Fibroblast of pulmonary artery (primary cell): ENCODE data around the gene ANK2.
"Not testable (repeated sequence)": the region's sequence is repeated elsewhere in the genome, so short reads cannot be mapped to it uniquely, and the experiment has no call there.

Source experiments
- DNase-seq: peaks from one replicate; pipeline ENCODE4 v3.0.0-alpha.2; 2010; ENCODE audit warnings: low read depth
- H3K4me3 ChIP-seq: replicated peaks from 2 replicates; pipeline ENCODE4 v1.5.1; 2011; ENCODE audit warnings: low read depth, mild to moderate bottlenecking, control low read depth, low read length, moderate library complexity
- TF ChIP-seq, protein P1 (sequence below): IDR thresholded peaks from 2 replicates; pipeline ENCODE4 v1.5.1; 2011; ENCODE audit warnings: mild to moderate bottlenecking, control low read depth, low read length, inconsistent platforms; ENCODE audit errors: missing control alignments

ANK2 gene

DNA sequence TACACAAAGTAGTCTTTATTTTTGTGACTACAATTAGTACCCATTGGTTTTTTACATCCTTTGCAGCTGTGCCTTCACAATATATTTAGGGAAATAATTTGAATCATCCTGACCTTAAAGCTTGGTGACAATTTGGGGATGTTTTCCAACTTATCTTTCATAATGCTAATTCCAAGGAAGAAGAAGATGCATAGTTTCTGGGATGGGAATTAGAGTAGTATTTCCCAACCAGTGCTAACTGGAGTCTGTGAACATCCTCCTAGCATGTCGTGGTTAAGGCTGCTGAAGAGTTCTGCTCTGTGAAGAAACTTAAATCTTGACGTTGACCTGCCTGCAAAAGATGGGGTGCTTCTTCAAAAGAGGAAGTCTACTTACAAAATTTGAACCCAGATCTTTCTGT is 173.5 kb downstream of the ANK2 start:
- no peak overlapping the region for H3K4me3 ChIP-seq
- TF ChIP-seq, protein P1, sequence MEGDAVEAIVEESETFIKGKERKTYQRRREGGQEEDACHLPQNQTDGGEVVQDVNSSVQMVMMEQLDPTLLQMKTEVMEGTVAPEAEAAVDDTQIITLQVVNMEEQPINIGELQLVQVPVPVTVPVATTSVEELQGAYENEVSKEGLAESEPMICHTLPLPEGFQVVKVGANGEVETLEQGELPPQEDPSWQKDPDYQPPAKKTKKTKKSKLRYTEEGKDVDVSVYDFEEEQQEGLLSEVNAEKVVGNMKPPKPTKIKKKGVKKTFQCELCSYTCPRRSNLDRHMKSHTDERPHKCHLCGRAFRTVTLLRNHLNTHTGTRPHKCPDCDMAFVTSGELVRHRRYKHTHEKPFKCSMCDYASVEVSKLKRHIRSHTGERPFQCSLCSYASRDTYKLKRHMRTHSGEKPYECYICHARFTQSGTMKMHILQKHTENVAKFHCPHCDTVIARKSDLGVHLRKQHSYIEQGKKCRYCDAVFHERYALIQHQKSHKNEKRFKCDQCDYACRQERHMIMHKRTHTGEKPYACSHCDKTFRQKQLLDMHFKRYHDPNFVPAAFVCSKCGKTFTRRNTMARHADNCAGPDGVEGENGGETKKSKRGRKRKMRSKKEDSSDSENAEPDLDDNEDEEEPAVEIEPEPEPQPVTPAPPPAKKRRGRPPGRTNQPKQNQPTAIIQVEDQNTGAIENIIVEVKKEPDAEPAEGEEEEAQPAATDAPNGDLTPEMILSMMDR: no peak
- DNase-seq: no peak

DNA sequence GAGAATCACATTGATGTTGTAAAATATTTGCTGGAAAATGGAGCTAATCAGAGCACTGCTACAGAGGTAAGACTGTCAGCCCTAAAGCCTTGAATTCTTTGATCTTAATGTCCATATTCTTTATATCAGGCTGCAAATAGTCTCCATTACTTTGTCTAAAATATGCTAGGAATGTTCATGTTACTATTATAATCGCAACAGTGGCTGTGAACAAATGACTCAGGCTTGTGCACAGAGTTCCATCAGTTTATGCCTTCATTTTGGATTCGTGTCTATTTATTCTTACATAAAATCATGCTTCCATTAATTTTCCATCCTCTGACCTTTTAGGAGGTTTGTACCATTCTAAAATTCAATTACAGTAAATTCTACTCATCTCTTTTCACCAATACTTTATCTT is 182.7 kb downstream of the ANK2 start:
- H3K4me3 ChIP-seq: no peak overlapping the region
- TF ChIP-seq, protein P1: no peak
- DNase-seq: peak; percentile 21

DNA sequence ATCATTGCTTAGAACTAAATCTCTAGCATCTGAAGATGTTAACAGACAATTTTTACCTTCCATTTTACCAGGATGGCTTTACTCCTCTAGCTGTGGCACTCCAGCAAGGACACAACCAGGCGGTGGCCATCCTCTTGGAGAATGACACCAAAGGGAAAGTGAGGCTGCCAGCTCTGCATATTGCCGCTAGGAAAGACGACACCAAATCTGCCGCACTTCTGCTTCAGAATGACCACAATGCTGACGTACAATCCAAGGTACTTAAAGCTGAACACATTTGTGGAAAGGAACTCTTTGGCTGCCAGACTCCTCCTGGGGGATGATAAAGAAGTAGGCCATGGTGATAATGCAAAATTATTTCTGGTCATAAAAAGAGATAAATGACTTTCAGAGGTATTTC is 187.5 kb downstream of the ANK2 start:
- no peak for DNase-seq
- no peak overlapping the region for H3K4me3 ChIP-seq
- TF ChIP-seq, protein P1: no peak

DNA sequence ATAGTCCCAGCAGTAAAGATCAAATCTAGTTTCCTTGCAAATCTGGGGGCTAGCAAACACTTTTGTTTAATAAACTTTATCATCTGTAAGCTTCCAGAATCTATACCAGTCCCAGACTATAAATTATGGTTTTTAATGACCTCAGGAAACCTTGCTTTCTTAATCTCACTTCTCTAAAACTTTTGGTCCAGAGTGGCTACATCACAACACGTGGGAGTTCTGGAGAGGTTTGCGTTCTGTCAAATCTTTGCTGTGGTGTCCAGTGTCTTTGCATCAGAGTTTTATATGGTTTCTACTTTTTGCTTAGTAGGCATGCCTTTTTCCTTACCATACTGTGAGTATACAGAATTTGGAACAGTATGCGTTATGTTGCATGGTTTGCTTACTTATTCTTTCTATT is 193.9 kb downstream of the ANK2 start:
- DNase-seq: no peak
- no peak overlapping the region for H3K4me3 ChIP-seq
- TF ChIP-seq, protein P1: no peak

DNA sequence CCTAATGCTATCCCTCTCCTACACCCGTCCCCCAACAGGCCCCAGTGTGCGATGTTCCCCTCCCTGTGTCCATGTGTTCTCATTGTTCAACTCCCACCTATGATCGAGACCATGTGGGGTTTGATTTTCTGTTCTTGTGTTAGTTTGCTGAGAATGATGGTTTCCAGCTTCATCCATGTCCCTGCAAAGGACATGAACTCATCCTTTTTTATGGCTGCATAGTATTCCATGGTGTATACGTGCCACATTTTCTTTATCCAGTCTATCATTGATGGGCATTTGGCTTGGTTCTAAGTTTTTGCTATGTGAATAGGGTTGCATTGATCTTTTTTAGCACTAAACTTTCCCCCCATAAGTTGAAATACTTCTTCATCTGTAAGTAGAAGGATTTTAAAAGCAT is 195.3 kb downstream of the ANK2 start:
- DNase-seq, H3K4me3 ChIP-seq: not testable (repeated sequence)

DNA sequence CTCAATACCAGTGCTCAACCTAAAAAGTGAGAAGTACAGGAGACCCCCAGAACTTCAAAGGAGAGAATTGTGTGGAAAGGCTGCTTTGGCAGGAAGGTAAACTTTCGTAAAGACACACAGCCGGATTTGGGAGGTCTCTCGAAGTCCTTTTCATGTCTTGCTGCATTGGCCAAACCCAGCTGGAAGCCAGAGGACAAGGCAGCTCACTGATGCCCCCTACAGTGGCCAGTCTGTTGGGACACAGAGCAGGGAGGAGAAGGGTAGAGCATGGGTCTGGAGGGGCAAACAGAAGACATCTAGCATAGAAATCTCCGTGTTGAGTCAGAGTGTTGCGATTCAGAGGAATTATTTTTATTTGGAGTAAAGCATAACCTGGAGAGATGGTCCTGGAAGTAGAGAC is 198.9 kb downstream of the ANK2 start:
- H3K4me3 ChIP-seq: no peak overlapping the region
- DNase-seq: no peak
- TF ChIP-seq, protein P1: no peak

DNA sequence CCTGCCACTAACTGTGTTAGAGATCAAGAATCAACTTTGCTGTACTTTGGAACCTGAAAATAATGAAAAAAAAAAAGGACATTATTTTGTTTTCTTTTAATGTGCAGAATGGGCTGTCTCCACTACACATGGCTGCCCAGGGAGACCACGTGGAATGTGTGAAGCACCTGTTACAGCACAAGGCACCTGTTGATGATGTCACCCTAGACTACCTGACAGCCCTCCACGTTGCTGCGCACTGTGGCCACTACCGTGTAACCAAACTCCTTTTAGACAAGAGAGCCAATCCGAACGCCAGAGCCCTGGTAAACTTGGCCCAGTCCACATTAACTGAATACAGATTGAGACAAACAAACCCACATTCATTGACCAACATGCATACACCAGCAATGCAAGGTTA is 206.2 kb downstream of the ANK2 start:
- no peak for DNase-seq
- TF ChIP-seq, protein P1: no peak
- no peak overlapping the region for H3K4me3 ChIP-seq

DNA sequence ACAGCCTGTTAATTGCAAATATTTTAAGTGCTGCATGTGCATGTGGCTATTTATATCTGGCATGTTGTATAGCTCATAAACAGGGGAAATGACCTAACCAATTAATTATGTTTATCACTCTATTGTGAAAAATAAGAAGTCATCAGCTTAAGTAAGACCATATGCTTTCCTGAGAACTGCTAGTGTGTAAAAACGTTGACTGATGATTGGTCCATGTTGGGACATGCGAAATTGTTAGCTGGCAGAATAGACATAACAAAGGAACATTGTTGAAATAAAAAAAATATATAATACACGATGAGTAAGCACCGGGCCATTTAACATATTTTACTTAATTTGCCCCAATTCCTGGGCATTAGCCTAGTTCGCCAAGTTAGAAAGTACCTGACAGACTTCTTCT is 207.5 kb downstream of the ANK2 start:
- DNase-seq: peak; percentile 18
- TF ChIP-seq, protein P1: no peak
- no peak overlapping the region for H3K4me3 ChIP-seq
